K562 (cell line): ENCODE results near the gene ATXN10. TPM values are rescaled to one million over a fixed set of nuclear protein-coding genes. Genes with fewer than 3 reads are reported as not detected.

Experiments used
- ATAC-seq: fragments of 200-7000 bp; cut with Tn5 transposase; 3 replicates; pipeline ENCODE4 v1.9.1; 2020; ENCODE audit warnings: moderate library complexity
- BruUV-seq: library from RNA; stranded (reverse); fragments of 400-500 nt; replicated peaks from 2 replicates; lab custom pipeline; 2021; lab: Mats Ljungman, UMichigan
- CTCF ChIA-PET: fragments of 300-600 bp; formaldehyde crosslinking; extraction: SDS; loops from one replicate; lab custom pipeline; 2021; ENCODE audit warnings: low intra/inter-chr PET ratio; lab: Yijun Ruan, JAX
- POLR2A ChIA-PET: fragments of 300-600, 350-650 bp; sonication (Branson Sonifier 250); formaldehyde crosslinking; extraction: SDS; loops from one replicate; lab custom pipeline; 2021; ENCODE audit warnings: antibody characterized with exemption, inconsistent platforms; lab: Yijun Ruan, JAX
- DNase-seq, 4 experiments: peaks; one replicate each; pipeline versions ENCODE4 v3.0.0 to v3.0.0-alpha.2; 2011 to 2018; ENCODE audit warnings: low spot score in 3 of 4, mixed read lengths in 3 of 4; ENCODE audit errors: extremely low read depth in 1 of 4
- FAIRE-seq: peaks from 2 replicates; lab custom pipeline; 2011; peaks lifted over from hg19 to GRCh38; lab: Jason Lieb, UNC
- H2AFZ ChIP-seq: 2 replicates; pipeline ENCODE4 v1.6.0; 2011; ENCODE audit warnings: low read depth, low read length, control low read depth, inconsistent platforms
- H3K27ac ChIP-seq: fragments of 200-600 bp; 3 replicates; pipeline ENCODE4 v1.8.0; 2011; ENCODE audit warnings: low read depth, mild to moderate bottlenecking, control low read depth, inconsistent platforms, low read length, moderate library complexity, mixed read lengths; ENCODE audit errors: extremely low read depth
- H3K27me3 ChIP-seq, 2 experiments: fragments of 300-600 bp in 1 of 2; 2 replicates in 1 of 2; 3 replicates in 1 of 2; pipeline versions ENCODE4 v1.6.0 to v1.8.0; 2011; ENCODE audit warnings: inconsistent platforms in 2 of 2, low read length in 2 of 2, mild to moderate bottlenecking in 1 of 2, mixed read lengths in 1 of 2, moderate library complexity in 1 of 2; ENCODE audit not compliant: control insufficient read depth in 2 of 2, insufficient read depth in 2 of 2
- H3K36me3 ChIP-seq: fragments of 300-600 bp; 3 replicates; pipeline ENCODE4 v1.8.0; 2011; ENCODE audit warnings: mild to moderate bottlenecking, low read length, inconsistent platforms; ENCODE audit not compliant: control insufficient read depth, insufficient read depth
- H3K4me1 ChIP-seq, 2 experiments: fragments of 200-600 bp in 1 of 2; replicated peaks in 1 of 2; 2 replicates in 1 of 2; 3 replicates in 1 of 2; pipeline versions ENCODE4 v1.5.1 to v1.8.0; 2011; ENCODE audit warnings: inconsistent platforms in 2 of 2, low read length in 2 of 2, mild to moderate bottlenecking in 1 of 2, mixed read lengths in 1 of 2, moderate library complexity in 1 of 2; ENCODE audit not compliant: control insufficient read depth in 2 of 2, insufficient read depth in 2 of 2
- H3K4me2 ChIP-seq: 2 replicates; pipeline ENCODE4 v1.6.1; 2011; ENCODE audit warnings: low read length, control low read depth, inconsistent platforms, mixed read lengths; ENCODE audit not compliant: insufficient read depth
- H3K4me3 ChIP-seq: fragments of 200-600 bp; sonication (generic), shearing (Covaris generic); 2 replicates; pipeline ENCODE4 v1.5.1; 2016; ENCODE audit warnings: control low read depth, inconsistent platforms
- H3K79me2 ChIP-seq: fragments of 200-600 bp; 3 replicates; pipeline ENCODE4 v1.8.0; 2011; ENCODE audit warnings: low read length, inconsistent platforms; ENCODE audit not compliant: control insufficient read depth, insufficient read depth
- H3K9ac ChIP-seq, 2 experiments: 2 replicates each; pipeline versions ENCODE4 v1.6.0 to v1.6.1; 2011; ENCODE audit warnings: low read depth in 2 of 2, low read length in 2 of 2, control low read depth in 1 of 2, inconsistent platforms in 1 of 2, mild to moderate bottlenecking in 1 of 2, mixed read lengths in 1 of 2; ENCODE audit not compliant: insufficient read depth in 1 of 2
- H3K9me1 ChIP-seq: one replicate; pipeline ENCODE4 v1.6.0; 2011; ENCODE audit warnings: inconsistent platforms, mild to moderate bottlenecking, low read length, moderate library complexity; ENCODE audit not compliant: control insufficient read depth, insufficient read depth
- H3K9me3 ChIP-seq: replicated peaks from 2 replicates; pipeline ENCODE4 v1.5.1; 2011; ENCODE audit warnings: low read depth, low read length, inconsistent platforms; ENCODE audit not compliant: control insufficient read depth, insufficient read depth
- H4K20me1 ChIP-seq: replicated peaks from 2 replicates; pipeline ENCODE4 v1.6.1; 2011; ENCODE audit warnings: low read length, inconsistent platforms, mixed read lengths; ENCODE audit not compliant: control insufficient read depth, insufficient read depth
- CBX5 ChIP-seq: IDR thresholded peaks from 2 replicates; pipeline ENCODE4 v1.6.1; 2014; ENCODE audit warnings: low read depth, borderline replicate concordance
- CTBP1 ChIP-seq: fragments of 450-650 bp; IDR thresholded peaks from 2 replicates; pipeline ENCODE4 v1.6.1; 2016; ENCODE audit warnings: borderline replicate concordance
- EZH2 ChIP-seq: IDR thresholded peaks from 2 replicates; pipeline ENCODE4 v1.6.1; 2012; ENCODE audit warnings: low read depth, mild to moderate bottlenecking, inconsistent platforms, low read length, borderline replicate concordance
- GTF2F1 ChIP-seq: IDR thresholded peaks from 2 replicates; pipeline ENCODE4 v1.6.1; 2011; ENCODE audit warnings: low read depth, low read length, improper control_type of control experiment
- HDGF ChIP-seq: fragments of 450-650 bp; IDR thresholded peaks from 2 replicates; pipeline ENCODE4 v1.6.1; 2016
- HNRNPH1 ChIP-seq: fragments of 200-400 bp; formaldehyde crosslinking; optimal IDR thresholded peaks from 2 replicates; pipeline ENCODE3; 2017; ENCODE audit warnings: low read depth, mild to moderate bottlenecking, low read length, moderate library complexity
- KDM1A ChIP-seq, 2 experiments: fragments of 450-650 bp; IDR thresholded peaks; 2 replicates each; pipeline ENCODE4 v1.6.1; 2016; ENCODE audit warnings: mild to moderate bottlenecking in 2 of 2
- MBD2 ChIP-seq: sonication (generic); IDR thresholded peaks from 2 replicates; pipeline ENCODE4 v1.6.1; 2016; ENCODE audit warnings: low read depth, borderline replicate concordance
- MCM2 ChIP-seq: fragments of 450-650 bp; IDR thresholded peaks from 2 replicates; pipeline ENCODE4 v1.6.1; 2017; ENCODE audit warnings: low read depth, mild to moderate bottlenecking
- MYNN ChIP-seq, 2 experiments: sonication (generic); formaldehyde crosslinking in 1 of 2; IDR thresholded peaks; 2 replicates each; pipeline versions ENCODE4 v1.5.0 to v1.6.1; 2016 to 2020; ENCODE audit warnings: antibody characterized with exemption in 1 of 2, missing genetic modification reagents in 1 of 2
- NCOA2 ChIP-seq, 2 experiments: fragments of 450-650 bp; IDR thresholded peaks; 2 replicates each; pipeline ENCODE4 v1.6.1; 2018; ENCODE audit warnings: mild to moderate bottlenecking in 2 of 2, moderate library complexity in 1 of 2; ENCODE audit not compliant: partially characterized antibody in 2 of 2
- NFIC ChIP-seq: fragments of 450-650 bp; IDR thresholded peaks from 2 replicates; pipeline ENCODE4 v1.6.1; 2017; ENCODE audit warnings: mild to moderate bottlenecking, inconsistent platforms
- PCBP1 ChIP-seq: fragments of 200-400 bp; formaldehyde crosslinking; IDR thresholded peaks from 2 replicates; pipeline ENCODE4 v1.6.1; 2018; ENCODE audit warnings: mild to moderate bottlenecking, low read depth, low read length; ENCODE audit not compliant: poor library complexity, severe bottlenecking
- RUNX1 ChIP-seq: sonication (generic); IDR thresholded peaks from 2 replicates; pipeline ENCODE4 v1.6.1; 2016; ENCODE audit warnings: antibody characterized with exemption, low read depth
- SOX6 ChIP-seq: fragments of 450-650 bp; IDR thresholded peaks from 2 replicates; pipeline ENCODE4 v1.6.1; 2014; ENCODE audit warnings: mild to moderate bottlenecking
- ZBED1 ChIP-seq: IDR thresholded peaks from 2 replicates; pipeline ENCODE4 v1.6.1; 2014
- ZNF561 ChIP-seq: fragments of 450-650 bp; formaldehyde crosslinking; conservative IDR thresholded peaks from 2 replicates; pipeline ENCODE4 v1.4.0; 2020; ENCODE audit warnings: mild to moderate bottlenecking, moderate library complexity
- ZNF583 ChIP-seq: fragments of 250-450 bp; sonication (Bioruptor Pico); IDR thresholded peaks from 2 replicates; pipeline ENCODE4 v1.4.0; 2020
- WGBS: fragments of 100-300 bp; shearing (Covaris generic); methylation state at CpG from one replicate; pipeline ENCODE4 v1.1.6; 2016; ENCODE audit warnings: low coverage, mixed read lengths; ENCODE audit not compliant: insufficient coverage; ENCODE audit errors: missing lambda C conversion rate; 5-methylcytosine and 5-hydroxymethylcytosine counted together
- in situ Hi-C: fragments of 300-500 bp; cut with MboI; formaldehyde crosslinking; loops from 4 replicates; pipeline ENCODE4 v1.15.0; 2018; ENCODE audit warnings: inconsistent platforms, mixed read lengths
- intact Hi-C: fragments of 100-400 bp; cut with micrococcal nuclease; formaldehyde crosslinking; loops from 2 replicates; pipeline ENCODE4 v1.14.2; 2022
- polyA plus RNA-seq, 8 experiments: library from polyadenylated mRNA; depleted of rRNA in 4 of 8; stranded (reverse) in 5 of 8; unstranded in 3 of 8; fragments of >200 nt; fragmentation: Nextera tagmentation in 2 of 8; fragmentation: Illumina TruSeq in 1 of 8; extraction: Ambion mirVana in 2 of 8; extraction: Trizol in 1 of 8; gene quantifications; 2 replicates each; pipeline versions ENCODE4 v1.2.1 to v1.2.3, GENCODE V29; 2011 to 2014; ENCODE audit warnings: inconsistent platforms in 1 of 8, missing spikeins in 1 of 8
- total RNA-seq, 7 experiments: library from RNA; depleted of rRNA in 6 of 7; stranded (reverse); fragments of >200 nt in 6 of 7; fragmentation: Illumina TruSeq in 2 of 7; extraction: Trizol in 2 of 7; gene quantifications; 2 replicates each; pipeline versions ENCODE4 v1.2.1 to v1.2.3, GENCODE V29; 2011 to 2021; ENCODE audit warnings: low replicate concordance in 1 of 7
- TF ChIP-seq, protein P1 (sequence below): fragments of 250-450 bp; sonication (Bioruptor Pico); IDR thresholded peaks from 2 replicates; pipeline ENCODE4 v1.5.0; 2021

Gene ATXN10
- total and polyA plus RNA-seq, 9 of the 15 experiments (the other 6 are each of a cell fraction or from before 2014, with no cell fraction given) = 11.5 to 190 (median 33.6) TPM

DNA sequence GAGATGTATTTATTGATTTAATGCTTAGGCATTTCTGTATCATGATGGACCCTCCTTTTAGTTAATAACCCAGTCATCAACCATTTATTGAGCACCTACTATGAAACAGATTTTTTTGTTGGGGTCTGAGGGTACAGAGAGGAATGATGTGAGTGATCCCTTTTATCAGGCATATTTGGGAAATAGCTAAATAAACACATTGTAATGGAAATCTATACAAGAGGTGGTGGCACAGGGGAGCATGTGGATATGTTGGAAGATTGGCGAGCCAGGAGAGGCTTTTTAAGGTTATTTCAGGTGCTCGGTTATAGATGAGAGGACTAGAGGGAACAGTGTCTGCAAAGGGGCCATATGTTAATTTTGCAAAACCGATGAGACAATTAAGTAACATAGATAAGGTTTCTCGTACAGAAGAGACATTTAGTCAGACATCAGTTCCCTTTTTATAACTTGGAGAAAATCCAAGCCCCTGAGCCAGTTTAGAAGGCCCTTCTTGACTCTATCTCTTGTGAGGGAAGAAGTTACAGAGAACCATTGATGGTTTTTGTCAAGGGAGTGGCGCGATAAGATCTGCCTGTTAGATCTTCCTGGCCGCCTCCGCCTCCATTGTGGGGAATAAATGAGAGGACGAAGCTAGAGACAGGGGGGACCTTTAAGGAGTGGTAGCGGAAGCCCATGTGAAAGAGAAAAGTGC lies 2.0 kb downstream of the ATXN10 start:
- DNase-seq = peak in 3 of 4 experiments; percentile 13 to 19 (median 19)
- POLR2A ChIA-PET = no interaction called here
- H3K4me2 ChIP-seq = peak overlapping the region; percentile 93
- peaks cover 5% of the 10 kb centered on the region; the same call in 2 of the 3 replicates for H3K36me3 ChIP-seq
- H3K4me1 ChIP-seq = peaks cover 18% of the 10 kb centered on the region in 2 experiments; a peak in 4 of 5 replicates
- H3K79me2 ChIP-seq = peaks cover 63% of the 10 kb centered on the region
- no peaks in the 10 kb centered on the region for H3K9me3 ChIP-seq
- no peak overlapping the region for H3K27ac ChIP-seq
- 19% methylated on average over 7 of the region's 10 CpGs for WGBS
- no TSS peak for BruUV-seq
- no peak for TF ChIP-seq HDGF
- no peak for TF ChIP-seq NCOA2 (IDR thresholded peaks at IDR 0.05; ENCODE audit: partially characterized antibody in 2 of 2)
- no peak for TF ChIP-seq ZNF561 (CRISPR knock-in tag)
- no peak for TF ChIP-seq KDM1A (IDR thresholded peaks at IDR 0.05)
- no peak for TF ChIP-seq GTF2F1
- TF ChIP-seq NFIC = 0 out of 2 replicates have a peak, but pooled peaks have one; percentile 13
- no peak for TF ChIP-seq HNRNPH1
- 0 out of 2 replicates have a peak, but pooled peaks have one; percentile 18 for TF ChIP-seq SOX6
- peak; percentile 36; the same call in 1 of the 2 replicates for TF ChIP-seq CTBP1
- no peak for TF ChIP-seq ZNF583
- no peak for TF ChIP-seq MBD2
- no peak for TF ChIP-seq CBX5
- no peak for TF ChIP-seq MYNN (IDR thresholded peaks at IDR 0.05)
- TF ChIP-seq MYNN (CRISPR knock-in tag; IDR thresholded peaks at IDR 0.05) = no peak
- no peak for TF ChIP-seq EZH2
- no peak for TF ChIP-seq ZBED1
- TF ChIP-seq PCBP1 = no peak
- TF ChIP-seq, protein P1, sequence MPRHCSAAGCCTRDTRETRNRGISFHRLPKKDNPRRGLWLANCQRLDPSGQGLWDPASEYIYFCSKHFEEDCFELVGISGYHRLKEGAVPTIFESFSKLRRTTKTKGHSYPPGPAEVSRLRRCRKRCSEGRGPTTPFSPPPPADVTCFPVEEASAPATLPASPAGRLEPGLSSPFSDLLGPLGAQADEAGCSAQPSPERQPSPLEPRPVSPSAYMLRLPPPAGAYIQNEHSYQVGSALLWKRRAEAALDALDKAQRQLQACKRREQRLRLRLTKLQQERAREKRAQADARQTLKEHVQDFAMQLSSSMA = no peak
- no peak for TF ChIP-seq RUNX1
- TF ChIP-seq MCM2 = no peak
- TF ChIP-seq, all 486 proteins: peak for 3
- Histone ChIP-seq H3K27me3 (no peaks in the 10 kb centered on the region), H3K9me1 (no peaks in the 10 kb centered on the region), H4K20me1 (peaks cover 7% of the 10 kb centered on the region; the same call in 1 of the 2 replicates), H2AFZ (no peak overlapping the region), H3K4me3 (peak overlapping the region; percentile 70; the same call in 1 of the 2 replicates), H3K9ac (peak overlapping the region in 1 of 2 experiments; percentile 89; a peak in 2 of 4 replicates)
- no peak for FAIRE-seq
- in situ Hi-C loops = no loop called here
- intact Hi-C loops = no loop called here
- no peak for ATAC-seq
- CTCF ChIA-PET = no interaction called here
